GM12874 (cell line): ENCODE results near the gene PTPRN2.

Experiments
- CTCF ChIP-seq: IDR thresholded peaks from 2 replicates; pipeline ENCODE4 v1.5.1; 2011; ENCODE audit warnings: low read depth, mild to moderate bottlenecking, control low read depth, low read length, moderate library complexity; ENCODE audit not compliant: insufficient read depth

Gene PTPRN2

DNA sequence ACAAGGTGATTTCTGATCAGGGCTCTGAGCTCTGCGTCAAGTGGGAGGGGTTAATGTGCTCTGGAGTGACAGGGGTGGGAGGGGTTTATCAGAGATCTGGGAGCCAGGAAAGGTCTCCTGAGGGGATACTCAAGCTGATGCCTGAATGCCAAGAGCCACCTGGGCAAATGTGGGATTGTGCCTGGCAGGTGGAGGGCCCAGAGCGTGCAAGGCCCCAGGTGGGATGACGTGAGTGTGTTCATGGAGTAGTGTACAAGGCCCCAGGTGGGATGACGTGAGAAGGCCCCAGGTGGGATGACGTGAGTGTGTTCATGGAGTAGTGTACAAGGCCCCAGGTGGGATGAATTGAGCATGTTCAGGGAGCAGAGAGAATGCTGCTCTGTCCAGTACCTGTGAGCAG, 610.3 kb downstream of the PTPRN2 start:
- no peak for TF ChIP-seq CTCF

DNA sequence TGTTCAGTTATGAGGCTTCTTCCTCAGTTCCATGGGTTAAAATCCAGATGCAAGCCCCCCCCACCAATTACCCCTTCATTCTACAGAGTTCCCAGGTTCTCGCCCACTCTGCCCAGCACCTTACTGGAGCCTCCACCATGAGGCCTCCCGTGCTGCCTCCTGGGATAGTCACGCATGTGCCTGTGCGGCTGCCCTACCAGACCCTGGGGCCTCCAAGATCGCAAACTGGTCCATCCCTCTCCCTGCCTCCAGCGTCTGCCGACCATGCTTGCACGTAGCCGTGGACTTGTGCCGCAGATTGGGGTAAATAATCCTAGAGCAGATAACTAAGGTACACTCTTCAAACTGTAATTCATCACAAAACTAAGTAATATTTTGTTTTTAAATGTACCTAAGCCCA, 611.2 kb downstream of the PTPRN2 start:
- TF ChIP-seq CTCF: no peak

DNA sequence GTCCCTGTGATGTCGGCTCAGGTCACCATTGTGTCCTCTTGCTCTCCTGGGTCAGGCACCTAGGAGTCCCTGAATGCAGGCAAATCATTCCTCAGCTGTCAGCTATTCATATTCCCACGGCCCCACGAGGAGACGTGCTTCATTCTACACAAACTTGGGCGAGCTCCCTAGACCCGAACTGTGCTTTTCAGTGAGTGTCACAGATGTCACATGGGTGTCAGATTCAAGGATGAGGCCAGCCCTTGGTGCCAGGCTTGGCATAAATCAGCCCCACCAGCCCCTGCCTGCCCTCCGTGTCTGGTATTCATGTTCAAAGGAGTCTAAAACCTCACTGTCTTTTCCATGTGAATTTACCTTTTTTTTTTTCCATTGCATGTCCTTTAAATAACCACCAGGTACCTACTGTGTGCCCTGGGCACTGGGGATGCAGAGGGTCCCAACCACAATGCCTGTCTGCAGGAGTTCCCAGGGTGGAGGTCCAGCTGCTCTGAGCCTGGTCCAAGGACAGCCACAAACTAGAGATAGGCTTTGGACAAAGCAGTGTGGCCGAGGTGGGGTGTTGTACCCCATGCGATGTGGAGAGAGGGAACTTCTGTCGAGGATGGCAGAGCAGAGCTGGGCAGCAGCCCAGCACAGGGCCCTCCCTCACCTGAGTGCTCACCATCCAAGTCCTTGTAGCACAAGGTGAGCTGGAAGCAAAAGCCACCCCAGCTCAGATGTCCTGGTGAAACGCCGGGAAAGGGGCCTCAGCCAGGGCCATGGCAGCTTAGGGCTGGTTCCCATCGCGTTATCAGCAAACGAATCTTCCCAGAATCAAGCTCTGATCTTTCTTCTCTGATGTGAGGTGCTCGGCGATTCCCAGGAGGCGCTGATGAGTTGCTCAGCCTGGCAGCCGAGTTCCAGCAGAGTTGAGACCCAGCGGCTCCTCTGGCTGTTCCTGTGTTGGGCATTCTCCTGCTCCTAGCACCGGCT, 611.9 kb downstream of the PTPRN2 start:
- no peak for TF ChIP-seq CTCF

DNA sequence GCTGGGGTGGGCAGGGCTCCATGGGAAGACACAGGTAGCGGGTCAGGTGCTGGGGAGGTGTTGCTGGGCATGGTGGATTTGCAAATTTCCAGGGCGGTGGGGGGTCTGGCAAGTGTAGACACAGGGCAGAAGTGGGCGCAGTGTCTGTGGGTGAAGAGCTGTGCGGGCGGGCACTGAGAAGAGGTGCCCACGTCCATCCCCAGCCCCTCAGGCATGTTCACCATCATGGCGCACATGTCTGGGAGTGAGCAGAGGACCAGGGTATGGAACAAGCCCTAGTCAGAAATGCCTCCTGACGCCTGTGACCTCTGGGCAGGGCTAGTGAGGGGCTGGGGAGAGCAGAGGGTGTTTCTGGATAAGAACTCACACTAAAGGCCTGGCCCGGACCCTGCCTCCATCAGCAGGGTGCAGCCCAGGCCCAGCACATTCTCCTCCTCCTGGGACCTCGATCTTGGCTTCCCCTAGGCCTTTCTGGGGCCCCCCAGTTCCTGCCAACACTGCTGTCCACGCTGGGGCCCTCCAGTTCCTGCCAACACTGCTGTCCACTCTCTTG, 612.9 kb downstream of the PTPRN2 start:
- no peak for TF ChIP-seq CTCF

DNA sequence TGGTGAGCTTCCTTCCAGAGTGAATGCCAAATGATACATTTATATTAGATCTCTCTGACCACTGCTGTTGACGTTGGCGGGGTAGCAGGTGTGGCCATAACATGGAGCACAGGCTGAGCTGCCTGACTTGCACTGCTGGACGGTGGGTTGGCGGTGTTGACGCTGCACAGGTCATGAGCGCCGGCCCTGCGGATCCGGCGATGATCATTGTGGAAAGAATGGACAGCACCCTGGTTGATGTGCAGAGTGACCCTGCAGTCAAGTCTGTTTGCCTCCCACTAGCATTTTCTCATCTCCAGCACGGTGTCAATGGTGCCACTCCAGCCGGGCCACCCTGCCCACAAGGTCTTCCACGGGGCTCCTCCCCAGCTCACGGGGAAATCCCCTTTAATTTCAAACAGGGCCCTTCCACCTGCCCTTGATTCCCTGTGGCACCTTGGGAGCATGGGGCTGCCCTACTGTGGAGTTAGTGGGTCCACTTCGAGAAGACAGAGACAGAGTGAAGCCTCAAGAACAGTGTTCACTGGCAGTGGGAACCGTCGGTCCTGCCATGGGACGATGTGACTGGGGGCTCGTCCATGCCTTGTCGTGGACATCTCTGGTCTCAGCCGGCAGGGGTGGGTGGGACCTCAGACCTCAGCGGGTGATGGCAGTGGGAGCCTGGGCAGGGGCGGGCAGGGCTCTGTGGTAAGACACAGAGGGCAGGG, 613.5 kb downstream of the PTPRN2 start:
- no peak for TF ChIP-seq CTCF

GRCh38 chr7:157972914-157973313, 614.7 kb downstream of the PTPRN2 start:
- TF ChIP-seq CTCF: no peak

DNA sequence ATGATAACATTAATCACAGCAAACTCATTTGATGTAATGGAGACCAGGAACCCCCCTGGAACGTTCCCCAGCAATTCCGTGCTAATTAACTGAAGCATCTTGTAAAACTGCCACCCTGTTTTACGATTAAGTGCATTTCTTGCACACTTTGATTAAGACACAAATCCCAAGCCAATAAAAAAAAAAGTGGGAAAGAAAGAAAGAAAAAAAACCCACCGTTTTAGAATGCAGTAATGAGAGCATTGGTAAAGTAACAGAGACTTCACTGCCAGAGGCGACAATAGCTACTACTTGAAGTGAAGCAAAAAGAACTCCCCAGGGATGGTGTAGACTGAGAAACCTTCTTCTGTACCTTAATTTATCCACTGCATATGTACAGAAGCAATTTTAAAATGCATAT, 616.1 kb downstream of the PTPRN2 start:
- no peak for TF ChIP-seq CTCF
